MCF 10A (cell line): ENCODE measurements around the gene PACC1. TPM values are rescaled to one million over a fixed set of nuclear protein-coding genes. Genes with fewer than 3 reads are reported as not detected.

Experiments
- BruUV-seq: library from RNA; stranded (reverse); fragments of 400-500 nt; replicated peaks from 2 replicates; lab custom pipeline; 2021; lab: Mats Ljungman, UMichigan
- CTCF ChIA-PET: fragments of 300-600 bp; sonication (Branson Sonifier 250); formaldehyde crosslinking; extraction: SDS; loops from one replicate; lab custom pipeline; 2021; ENCODE audit warnings: antibody characterized with exemption, inconsistent platforms; lab: Yijun Ruan, JAX
- POLR2A ChIA-PET: fragments of 300-600, 350-650 bp; sonication (Branson Sonifier 250); formaldehyde crosslinking; extraction: SDS; loops from one replicate; lab custom pipeline; 2020; ENCODE audit warnings: antibody characterized with exemption, inconsistent platforms; lab: Yijun Ruan, JAX
- DNase-seq: peaks from one replicate; pipeline ENCODE4 v3.0.0-alpha.2; 2018; ENCODE audit not compliant: unreplicated experiment
- H3K27ac Mint-ChIP-seq: one replicate; pipeline ENCODE4 v1.8.0; 2022; ENCODE audit warnings: mild to moderate bottlenecking, low read depth, mixed read lengths; ENCODE audit not compliant: unreplicated experiment
- H3K27me3 Mint-ChIP-seq: one replicate; pipeline ENCODE4 v1.8.0; 2022; ENCODE audit warnings: mixed read lengths; ENCODE audit not compliant: insufficient read depth, unreplicated experiment
- H3K36me3 Mint-ChIP-seq: one replicate; pipeline ENCODE4 v1.8.0; 2022; ENCODE audit warnings: mild to moderate bottlenecking, moderate library complexity, mixed read lengths; ENCODE audit not compliant: insufficient read depth, unreplicated experiment
- H3K4me1 Mint-ChIP-seq: one replicate; pipeline ENCODE4 v1.8.0; 2022; ENCODE audit warnings: mixed read lengths; ENCODE audit not compliant: insufficient read depth, unreplicated experiment
- H3K4me3 Mint-ChIP-seq: one replicate; pipeline ENCODE4 v1.8.0; 2022; ENCODE audit warnings: mild to moderate bottlenecking, moderate library complexity, mixed read lengths; ENCODE audit not compliant: unreplicated experiment
- H3K9me3 Mint-ChIP-seq: one replicate; pipeline ENCODE4 v1.8.0; 2022; ENCODE audit warnings: mixed read lengths; ENCODE audit not compliant: unreplicated experiment
- intact Hi-C: fragments of 100-400 bp; cut with micrococcal nuclease; formaldehyde crosslinking; loops from 2 replicates; pipeline ENCODE4 v1.14.1; 2022
- total RNA-seq: library from RNA; stranded (reverse); gene quantifications from 2 replicates; pipeline ENCODE4 v1.2.3, GENCODE V29; 2022
- TF ChIP-seq, protein P1 (sequence below): fragments of 200-600 bp; IDR thresholded peaks from one replicate; pipeline ENCODE4 v1.8.0; 2022; ENCODE audit warnings: antibody characterized with exemption, mild to moderate bottlenecking; ENCODE audit not compliant: unreplicated experiment

The PACC1 gene
- total RNA-seq, 1 experiment from 2014 or later, result 23.3 TPM

DNA sequence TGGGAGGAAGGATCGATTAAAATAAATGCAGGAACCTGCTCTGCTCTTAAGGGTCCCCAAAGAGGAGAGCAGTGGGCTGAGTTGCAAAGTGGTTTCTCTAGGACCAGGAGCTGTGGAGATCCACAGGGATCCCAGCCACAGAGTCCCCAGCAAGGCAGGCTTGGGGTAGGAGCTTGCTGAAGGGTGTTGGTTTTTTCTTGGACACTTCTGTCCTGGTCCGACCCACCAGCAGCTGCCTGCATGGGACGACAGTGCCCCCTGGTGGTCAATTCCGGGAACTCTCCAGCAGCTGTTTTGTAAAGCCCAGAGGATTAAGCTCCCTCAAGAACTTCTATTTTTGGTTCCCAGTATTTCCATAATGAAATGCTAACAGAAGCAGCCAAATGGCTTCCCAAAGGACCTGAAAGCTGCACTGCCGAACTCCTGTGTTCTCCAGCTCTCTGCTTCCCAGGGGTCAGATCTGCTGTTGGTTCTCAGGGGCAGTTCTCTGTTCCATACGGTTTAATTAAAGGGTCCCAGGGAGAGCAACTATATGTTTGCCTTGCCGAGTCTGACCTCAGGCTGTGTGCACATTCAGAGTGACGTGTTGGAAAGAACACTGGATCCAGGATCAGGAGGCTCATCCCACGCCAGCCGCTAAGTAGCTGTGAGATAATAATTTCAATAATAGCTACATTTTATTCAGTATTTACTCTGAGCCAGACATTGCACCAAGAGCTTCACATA lies 41.3 kb upstream of the PACC1 start:
- BruUV-seq, result no TSS peak
- POLR2A ChIA-PET, result interaction anchor here (0.5 to 2.9 kb wide), 26 partner anchors 14 to 775 kb away, joined by 3 to 18 read pairs (median 4); partner anchors contain the start of genes ATF3, DTL, INTS7 and NSL1
- CTCF ChIA-PET, result interaction anchor here (0.5 to 15.8 kb wide), 181 partner anchors 9 to 1861 kb away, joined by 3 to 481 read pairs (median 5); partner anchors contain the start of genes DTL, INTS7, NEK2 and NENF
- H3K27ac Mint-ChIP-seq, result no peak overlapping the region
- no peak overlapping the region for H3K4me3 Mint-ChIP-seq
- H3K36me3 Mint-ChIP-seq, result no peaks in the 10 kb centered on the region
- no peaks in the 10 kb centered on the region for H3K9me3 Mint-ChIP-seq
- DNase-seq, result peak; percentile 88
- H3K4me1 Mint-ChIP-seq, result no peaks in the 10 kb centered on the region
- intact Hi-C loops, result loop anchor here (1.0 to 5.0 kb wide), 9 partner anchors 88 to 776 kb away; partner anchors contain the start of genes DTL and INTS7
- TF ChIP-seq, protein P1, sequence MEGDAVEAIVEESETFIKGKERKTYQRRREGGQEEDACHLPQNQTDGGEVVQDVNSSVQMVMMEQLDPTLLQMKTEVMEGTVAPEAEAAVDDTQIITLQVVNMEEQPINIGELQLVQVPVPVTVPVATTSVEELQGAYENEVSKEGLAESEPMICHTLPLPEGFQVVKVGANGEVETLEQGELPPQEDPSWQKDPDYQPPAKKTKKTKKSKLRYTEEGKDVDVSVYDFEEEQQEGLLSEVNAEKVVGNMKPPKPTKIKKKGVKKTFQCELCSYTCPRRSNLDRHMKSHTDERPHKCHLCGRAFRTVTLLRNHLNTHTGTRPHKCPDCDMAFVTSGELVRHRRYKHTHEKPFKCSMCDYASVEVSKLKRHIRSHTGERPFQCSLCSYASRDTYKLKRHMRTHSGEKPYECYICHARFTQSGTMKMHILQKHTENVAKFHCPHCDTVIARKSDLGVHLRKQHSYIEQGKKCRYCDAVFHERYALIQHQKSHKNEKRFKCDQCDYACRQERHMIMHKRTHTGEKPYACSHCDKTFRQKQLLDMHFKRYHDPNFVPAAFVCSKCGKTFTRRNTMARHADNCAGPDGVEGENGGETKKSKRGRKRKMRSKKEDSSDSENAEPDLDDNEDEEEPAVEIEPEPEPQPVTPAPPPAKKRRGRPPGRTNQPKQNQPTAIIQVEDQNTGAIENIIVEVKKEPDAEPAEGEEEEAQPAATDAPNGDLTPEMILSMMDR, result peak; percentile 100
- H3K27me3 Mint-ChIP-seq, result no peaks in the 10 kb centered on the region

DNA sequence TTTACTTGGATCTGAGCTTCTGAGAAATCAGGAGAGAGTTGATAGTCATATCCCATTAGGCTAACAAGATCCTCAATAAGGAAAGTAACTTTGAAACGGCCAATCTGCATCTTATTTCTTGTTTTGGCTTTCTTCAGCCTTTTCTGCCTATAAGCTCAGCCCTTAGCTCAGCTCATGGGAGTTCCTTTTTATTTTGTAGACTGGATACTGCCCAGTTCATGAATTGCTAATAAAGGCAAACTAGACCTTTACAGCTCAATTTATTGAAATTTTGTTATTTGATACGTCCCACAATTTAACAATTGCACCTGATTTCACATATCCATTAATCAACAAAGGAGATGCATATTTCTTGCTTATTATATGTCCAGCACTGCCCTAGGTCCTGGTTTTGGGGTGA lies 40.7 kb upstream of the PACC1 start:
- no TSS peak for BruUV-seq
- Mint-ChIP-seq H3K4me3 (no peak overlapping the region), H3K27ac (no peak overlapping the region), H3K4me1 (no peaks in the 10 kb centered on the region), H3K27me3 (no peaks in the 10 kb centered on the region), H3K36me3 (no peaks in the 10 kb centered on the region), H3K9me3 (no peaks in the 10 kb centered on the region)
- TF ChIP-seq, protein P1, result no peak
- intact Hi-C loops, result loop anchor here (5.0 kb wide), 1 partner anchor 758 kb away; no protein-coding TSS in a partner anchor
- CTCF ChIA-PET, result interaction anchor here (0.5 to 15.8 kb wide), 142 partner anchors 8 to 1862 kb away, joined by 3 to 481 read pairs (median 7); partner anchors contain the start of genes DTL, INTS7, NEK2 and NENF
- DNase-seq, result no peak
- POLR2A ChIA-PET, result interaction anchor here (0.5 to 2.9 kb wide), 24 partner anchors 14 to 774 kb away, joined by 3 to 18 read pairs (median 4); partner anchors contain the start of genes ATF3, DTL, INTS7 and NSL1

DNA sequence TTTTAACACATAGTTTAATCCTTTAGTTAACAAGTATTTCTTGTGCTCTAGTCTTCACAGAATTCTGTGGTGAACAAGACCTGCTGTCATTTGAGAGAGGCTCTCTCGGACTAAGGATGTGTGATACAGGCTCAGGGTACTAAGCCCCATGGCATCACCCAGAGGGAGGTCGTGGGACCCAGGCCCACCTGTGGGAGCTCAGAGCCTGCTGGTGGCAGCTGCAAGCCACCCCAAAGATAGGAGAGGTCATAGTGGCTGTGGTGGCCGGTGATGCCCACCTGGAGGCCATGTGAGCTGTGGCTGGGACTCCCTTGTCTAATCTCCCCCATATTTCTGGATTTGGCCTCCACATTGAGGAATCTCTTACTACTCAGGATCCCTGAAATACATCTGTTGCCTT lies 40.1 kb upstream of the PACC1 start:
- Mint-ChIP-seq H3K4me1 (no peaks in the 10 kb centered on the region), H3K9me3 (no peaks in the 10 kb centered on the region), H3K27me3 (no peaks in the 10 kb centered on the region), H3K4me3 (no peak overlapping the region), H3K27ac (no peak overlapping the region), H3K36me3 (no peaks in the 10 kb centered on the region)
- ChIA-PET POLR2A (interaction anchor here (0.6 to 2.1 kb wide), 3 partner anchors 145 to 385 kb away, joined by 3 to 18 read pairs (median 3); no protein-coding TSS in a partner anchor), CTCF (interaction anchor here (0.6 to 15.8 kb wide), 59 partner anchors 13 to 779 kb away, joined by 3 to 481 read pairs (median 22); partner anchors contain the start of genes DTL, INTS7, NEK2 and NENF)
- no peak for DNase-seq
- BruUV-seq, result no TSS peak
- intact Hi-C loops, result loop anchor here (5.0 kb wide), 1 partner anchor 757 kb away; no protein-coding TSS in a partner anchor
- TF ChIP-seq, protein P1, result no peak
